NCI-H1417 (cell line): Measurements from ENCODE around the gene IPMK.
A peak's percentile ranks its signal among the peaks of the same experiment; 100 is the strongest.
"Not testable (repeated sequence)": the region's sequence is repeated elsewhere in the genome, so short reads cannot be mapped to it uniquely, and the experiment has no call there.

Source experiments
- DNase-seq, 3 experiments: peaks; one replicate each; lab custom pipeline; 2025; lab: John Stamatoyannopoulos, UW

IPMK gene

GRCh38 chr10:58266826-58267712, 625 bp downstream of the IPMK start:
- peak in 2 of 3 experiments; percentile 60 to 67 for DNase-seq

- peak in 2 of 3 experiments; percentile 28 to 35 for DNase-seq
Measured at GRCh38 chr10:58266003-58266825, 1.5 kb downstream of the IPMK start.

GRCh38 chr10:58265249-58265648, 2.4 kb downstream of the IPMK start:
- no peak for DNase-seq

- DNase-seq = peak in 1 of 3 experiments; percentile 58
Measured at GRCh38 chr10:58264780-58265179, 2.9 kb downstream of the IPMK start.

GRCh38 chr10:58262766-58263165, 4.9 kb downstream of the IPMK start:
- DNase-seq = no peak

- no peak for DNase-seq
Measured at GRCh38 chr10:58260334-58260733, 7.4 kb downstream of the IPMK start.

GRCh38 chr10:58258977-58259692, 8.6 kb downstream of the IPMK start:
- no peak for DNase-seq

- DNase-seq = not testable (repeated sequence)
Measured at GRCh38 chr10:58256013-58256780, 11.5 kb downstream of the IPMK start.

GRCh38 chr10:58254644-58255043, 13.1 kb downstream of the IPMK start:
- DNase-seq = no peak

GRCh38 chr10:58253184-58253583, 14.5 kb downstream of the IPMK start:
- DNase-seq = no peak

GRCh38 chr10:58244666-58245065, 23.0 kb downstream of the IPMK start:
- DNase-seq = not testable (repeated sequence)

GRCh38 chr10:58244242-58244641, 23.5 kb downstream of the IPMK start:
- DNase-seq = not testable (repeated sequence)

- not testable (repeated sequence) for DNase-seq
Measured at GRCh38 chr10:58243801-58244200, 23.9 kb downstream of the IPMK start.

- no peak for DNase-seq
Measured at GRCh38 chr10:58243269-58243668, 24.4 kb downstream of the IPMK start.

GRCh38 chr10:58241346-58241745, 26.3 kb downstream of the IPMK start:
- no peak for DNase-seq

- no peak for DNase-seq
Measured at GRCh38 chr10:58240531-58240930, 27.2 kb downstream of the IPMK start.

- no peak for DNase-seq
Measured at GRCh38 chr10:58239561-58240169, 28.0 kb downstream of the IPMK start.

- DNase-seq = no peak
Measured at GRCh38 chr10:58237014-58237834, 30.5 kb downstream of the IPMK start.

GRCh38 chr10:58229856-58230255, 37.8 kb downstream of the IPMK start:
- not testable (repeated sequence) for DNase-seq

- no peak for DNase-seq
Measured at GRCh38 chr10:58225654-58226053, 42.0 kb downstream of the IPMK start.
